OCI-LY7 (cell line): ENCODE measurements around the gene WWOX. TPM values are rescaled to one million over a fixed set of nuclear protein-coding genes. Genes with fewer than 3 reads are reported as not detected.

Experiments used
- BruUV-seq: library from RNA; stranded (reverse); fragments of 400-500 nt; replicated peaks from 2 replicates; lab custom pipeline; 2021; lab: Mats Ljungman, UMichigan
- CTCF ChIA-PET: fragments of 300-600 bp; sonication (Branson Sonifier 250); formaldehyde crosslinking; loops from one replicate; lab custom pipeline; 2022; ENCODE audit warnings: antibody characterized with exemption; ENCODE audit not compliant: unreplicated experiment; lab: Charles Lee
- POLR2A ChIA-PET: fragments of 300-600 bp; sonication (Branson Sonifier 250); formaldehyde crosslinking; loops from one replicate; lab custom pipeline; 2022; ENCODE audit warnings: antibody characterized with exemption; lab: Charles Lee
- DNase-seq: peaks from one replicate; pipeline ENCODE4 v3.0.0-alpha.2; 2015; ENCODE audit warnings: low spot score
- H2AFZ ChIP-seq: fragments of 200-600 bp; sonication (generic), shearing (Covaris generic); 2 replicates; pipeline ENCODE4 v1.6.1; 2014; ENCODE audit warnings: mild to moderate bottlenecking, antibody characterized with exemption, low read length, moderate library complexity
- H3K27ac ChIP-seq: fragments of 200-600 bp; sonication (generic); 2 replicates; pipeline ENCODE4 v1.5.1; 2014; ENCODE audit warnings: mixed run types, low read depth, mild to moderate bottlenecking, moderate library complexity, low read length, inconsistent platforms; ENCODE audit not compliant: poor library complexity, severe bottlenecking
- H3K36me3 ChIP-seq: fragments of 200-600 bp; sonication (generic); 2 replicates; pipeline ENCODE4 v1.6.1; 2014; ENCODE audit warnings: mild to moderate bottlenecking, antibody characterized with exemption, low read length, moderate library complexity, mixed read lengths; ENCODE audit not compliant: insufficient read depth
- H3K4me1 ChIP-seq: fragments of 200-600 bp; sonication (generic); 2 replicates; pipeline ENCODE4 v1.5.1; 2014; ENCODE audit warnings: mild to moderate bottlenecking, low read length; ENCODE audit not compliant: insufficient read depth, poor library complexity, severe bottlenecking
- H3K4me2 ChIP-seq: fragments of 200-600 bp; sonication (generic); 2 replicates; pipeline ENCODE4 v1.6.1; 2014; ENCODE audit warnings: mild to moderate bottlenecking, low read length
- H3K4me3 ChIP-seq: fragments of 200-600 bp; sonication (generic); 2 replicates; pipeline ENCODE4 v1.5.1; 2014; ENCODE audit warnings: mild to moderate bottlenecking, low read depth, low read length; ENCODE audit not compliant: poor library complexity, severe bottlenecking
- H3K79me2 ChIP-seq: fragments of 200-600 bp; sonication (generic); 2 replicates; pipeline ENCODE4 v1.6.1; 2016; ENCODE audit warnings: low read depth, mild to moderate bottlenecking, low read length, moderate library complexity, mixed read lengths; ENCODE audit not compliant: insufficient read depth
- H3K9me2 ChIP-seq: fragments of 200-600 bp; sonication (generic); 2 replicates; pipeline ENCODE4 v1.6.1; 2016; ENCODE audit warnings: mild to moderate bottlenecking, low read length, mixed read lengths; ENCODE audit not compliant: insufficient read depth
- H3K9me3 ChIP-seq: fragments of 200-600 bp; sonication (generic); 2 replicates; pipeline ENCODE4 v1.6.1; 2014; ENCODE audit warnings: mild to moderate bottlenecking, mixed run types, low read length, mixed read lengths
- H4K20me1 ChIP-seq: fragments of 200-600 bp; sonication (generic); 2 replicates; pipeline ENCODE4 v1.6.1; 2014; ENCODE audit warnings: mild to moderate bottlenecking, antibody characterized with exemption, low read length, moderate library complexity, mixed read lengths; ENCODE audit not compliant: insufficient read depth
- EZH2phosphoT487 ChIP-seq: fragments of 200-600 bp; sonication (generic); IDR thresholded peaks from 2 replicates; pipeline ENCODE4 v1.6.1; 2018; ENCODE audit warnings: low read depth, borderline replicate concordance, mild to moderate bottlenecking, mixed run types, antibody characterized with exemption, low read length, moderate library complexity, mixed read lengths
- intact Hi-C: fragments of 100-400 bp; cut with micrococcal nuclease; formaldehyde crosslinking; loops from one replicate; pipeline ENCODE4 v1.10.0; 2022; ENCODE audit not compliant: unreplicated experiment
- total RNA-seq, 2 experiments: library from RNA; depleted of rRNA in 1 of 2; stranded (reverse); fragments of >200 nt in 1 of 2; shearing (Covaris generic) in 1 of 2; gene quantifications; 2 replicates each; pipeline ENCODE4 v1.2.3, GENCODE V29; 2014 to 2022
- TF ChIP-seq, protein P1 (sequence below): fragments of 200-600 bp; sonication (generic); conservative IDR thresholded peaks from 2 replicates; pipeline ENCODE4 v1.5.1; 2014; ENCODE audit warnings: mild to moderate bottlenecking, antibody characterized with exemption, low read length, moderate library complexity, mixed read lengths

The WWOX gene
- total RNA-seq, 2 experiments from 2014 or later: 40.2 to 47.6 TPM

DNA sequence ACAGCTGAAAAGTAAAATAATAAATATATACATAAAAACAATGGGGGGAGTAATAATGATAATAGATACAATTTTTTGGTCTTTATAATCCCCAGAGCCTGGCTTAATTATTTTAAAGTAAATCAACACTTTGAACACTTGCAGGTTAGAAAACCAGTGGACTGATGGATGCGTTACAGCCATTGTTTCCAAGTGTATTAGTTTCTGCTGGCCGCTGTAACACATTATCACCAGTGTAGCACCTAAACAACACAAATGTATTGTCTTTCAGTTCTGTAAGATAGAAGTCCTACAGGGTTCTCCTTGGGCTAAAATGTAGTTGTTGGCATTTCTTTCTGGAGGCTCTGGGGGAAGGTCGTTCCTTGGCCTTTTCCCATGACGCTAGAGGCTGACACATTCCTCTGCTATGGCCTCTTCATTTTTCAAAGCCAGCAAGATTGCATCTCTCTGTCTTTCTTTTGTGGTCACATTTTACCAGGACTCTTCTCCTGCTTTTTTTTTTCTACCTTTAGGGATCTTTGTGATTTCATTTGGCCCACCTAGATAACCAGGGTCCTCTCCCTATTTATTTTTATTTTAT is 116.8 kb downstream of the WWOX start:
- no peak for DNase-seq
- intact Hi-C loops: no loop called here
- TF ChIP-seq, protein P1, sequence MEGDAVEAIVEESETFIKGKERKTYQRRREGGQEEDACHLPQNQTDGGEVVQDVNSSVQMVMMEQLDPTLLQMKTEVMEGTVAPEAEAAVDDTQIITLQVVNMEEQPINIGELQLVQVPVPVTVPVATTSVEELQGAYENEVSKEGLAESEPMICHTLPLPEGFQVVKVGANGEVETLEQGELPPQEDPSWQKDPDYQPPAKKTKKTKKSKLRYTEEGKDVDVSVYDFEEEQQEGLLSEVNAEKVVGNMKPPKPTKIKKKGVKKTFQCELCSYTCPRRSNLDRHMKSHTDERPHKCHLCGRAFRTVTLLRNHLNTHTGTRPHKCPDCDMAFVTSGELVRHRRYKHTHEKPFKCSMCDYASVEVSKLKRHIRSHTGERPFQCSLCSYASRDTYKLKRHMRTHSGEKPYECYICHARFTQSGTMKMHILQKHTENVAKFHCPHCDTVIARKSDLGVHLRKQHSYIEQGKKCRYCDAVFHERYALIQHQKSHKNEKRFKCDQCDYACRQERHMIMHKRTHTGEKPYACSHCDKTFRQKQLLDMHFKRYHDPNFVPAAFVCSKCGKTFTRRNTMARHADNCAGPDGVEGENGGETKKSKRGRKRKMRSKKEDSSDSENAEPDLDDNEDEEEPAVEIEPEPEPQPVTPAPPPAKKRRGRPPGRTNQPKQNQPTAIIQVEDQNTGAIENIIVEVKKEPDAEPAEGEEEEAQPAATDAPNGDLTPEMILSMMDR: no peak
- TF ChIP-seq EZH2phosphoT487: no peak
- CTCF ChIA-PET: no interaction called here
- Histone ChIP-seq H3K36me3 (no peaks in the 10 kb centered on the region), H3K27ac (no peak overlapping the region), H3K79me2 (no peaks in the 10 kb centered on the region), H3K4me2 (no peak overlapping the region), H2AFZ (no peak overlapping the region), H3K9me3 (no peaks in the 10 kb centered on the region), H3K4me3 (no peak overlapping the region), H4K20me1 (no peaks in the 10 kb centered on the region), H3K4me1 (no peaks in the 10 kb centered on the region), H3K9me2 (no peaks in the 10 kb centered on the region)
- BruUV-seq: no TSS peak
- POLR2A ChIA-PET: interaction anchor here (0.9 kb wide), 1 partner anchor 20 kb away, joined by 3 read pairs; no protein-coding TSS in a partner anchor

DNA sequence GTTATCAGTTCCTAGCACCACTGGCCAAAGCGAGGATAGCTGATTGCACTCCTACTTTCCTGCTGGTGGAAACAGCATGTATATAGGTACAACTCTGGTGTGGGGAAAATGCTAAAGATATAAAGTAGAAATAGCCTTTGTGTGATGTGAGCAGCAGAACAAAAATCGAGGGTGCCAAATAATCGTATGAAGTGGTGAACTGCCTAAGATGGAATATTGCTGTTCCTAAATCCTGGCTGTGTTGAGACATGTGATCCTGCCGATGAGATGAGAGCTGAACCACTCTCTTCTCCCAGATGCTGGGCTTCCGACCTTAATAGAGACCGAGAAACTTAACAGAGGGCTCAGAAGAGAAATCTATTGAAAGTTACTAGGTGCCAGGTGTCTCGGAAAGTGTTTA is 117.8 kb downstream of the WWOX start:
- Histone ChIP-seq H2AFZ (no peak overlapping the region), H3K36me3 (no peaks in the 10 kb centered on the region), H3K9me2 (no peaks in the 10 kb centered on the region), H4K20me1 (no peaks in the 10 kb centered on the region), H3K4me1 (no peaks in the 10 kb centered on the region), H3K27ac (no peak overlapping the region), H3K9me3 (no peaks in the 10 kb centered on the region), H3K4me3 (no peak overlapping the region), H3K79me2 (no peaks in the 10 kb centered on the region), H3K4me2 (no peak overlapping the region)
- intact Hi-C loops: no loop called here
- no TSS peak for BruUV-seq
- ChIA-PET CTCF (no interaction called here), POLR2A (no interaction called here)
- DNase-seq: no peak
- TF ChIP-seq, protein P1: no peak
- no peak for TF ChIP-seq EZH2phosphoT487

DNA sequence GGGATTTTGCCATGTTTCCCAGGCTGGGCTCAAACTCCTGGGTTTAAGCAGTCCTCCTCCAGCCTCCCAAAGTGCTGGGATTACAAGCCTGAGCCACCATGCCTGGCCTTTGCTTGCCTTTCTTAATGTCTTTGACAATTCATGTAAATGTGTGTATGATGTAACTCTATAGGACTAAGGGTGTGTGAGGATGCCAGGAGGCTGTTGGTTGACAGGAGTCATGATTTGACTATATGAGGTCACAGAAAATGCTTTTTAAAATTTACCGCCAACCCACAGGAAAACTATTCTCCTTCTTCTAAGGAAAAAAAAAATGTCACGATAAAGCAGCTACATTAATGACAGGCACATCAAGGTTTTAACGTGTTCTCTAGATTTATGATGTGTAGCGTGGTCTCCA is 118.8 kb downstream of the WWOX start:
- H3K9me2 ChIP-seq: no peaks in the 10 kb centered on the region
- H2AFZ ChIP-seq: no peak overlapping the region
- POLR2A ChIA-PET: no interaction called here

More for the DNA sequence above, 118.8 kb downstream of the WWOX start:
- no peaks in the 10 kb centered on the region for H3K4me1 ChIP-seq
- TF ChIP-seq, protein P1: no peak
- no peak for TF ChIP-seq EZH2phosphoT487
- H3K4me2 ChIP-seq: no peak overlapping the region
- no peaks in the 10 kb centered on the region for H3K36me3 ChIP-seq
- no peaks in the 10 kb centered on the region for H4K20me1 ChIP-seq
- H3K79me2 ChIP-seq: no peaks in the 10 kb centered on the region
- CTCF ChIA-PET: no interaction called here
- H3K27ac ChIP-seq: no peak overlapping the region
- intact Hi-C loops: no loop called here
- no peak for DNase-seq
- H3K9me3 ChIP-seq: no peaks in the 10 kb centered on the region
- BruUV-seq: no TSS peak
- H3K4me3 ChIP-seq: no peak overlapping the region
